GM23338 (cell line): ENCODE measurements around the gene ZNF555. TPM values are rescaled to one million over a fixed set of nuclear protein-coding genes. Genes with fewer than 3 reads are reported as not detected.
"Not testable (repeated sequence)": the region's sequence is repeated elsewhere in the genome, so short reads cannot be mapped to it uniquely, and the experiment has no call there.

Experiments used
- ATAC-seq: fragments of 200-7000 bp; cut with Tn5 transposase; 3 replicates; pipeline ENCODE4 v1.9.1; 2020
- DNase-seq: peaks from one replicate; pipeline ENCODE4 v3.0.0-alpha.2; 2015; ENCODE audit warnings: low spot score
- H2AFZ ChIP-seq: fragments of 200-600 bp; sonication (generic); 2 replicates; pipeline ENCODE4 v1.8.0; 2016; ENCODE audit warnings: antibody characterized with exemption, mild to moderate bottlenecking, moderate library complexity
- H3F3A ChIP-seq: fragments of 200-600 bp; sonication (generic); replicated peaks from 2 replicates; pipeline ENCODE4 v1.8.0; 2017; ENCODE audit warnings: antibody characterized with exemption, mixed run types, low read depth
- H3K27ac ChIP-seq: fragments of 200-600 bp; sonication (generic); 2 replicates; pipeline ENCODE4 v1.6.1; 2016; ENCODE audit warnings: low read depth
- H3K27me3 ChIP-seq: fragments of 200-600 bp; sonication (generic); 2 replicates; pipeline ENCODE4 v1.8.0; 2016; ENCODE audit warnings: mild to moderate bottlenecking, mixed run types, moderate library complexity; ENCODE audit not compliant: insufficient read depth
- H3K36me3 ChIP-seq: fragments of 200-600 bp; sonication (generic); 2 replicates; pipeline ENCODE4 v1.8.0; 2016; ENCODE audit warnings: mild to moderate bottlenecking; ENCODE audit not compliant: insufficient read depth
- H3K4me1 ChIP-seq: fragments of 200-600 bp; sonication (generic); 2 replicates; pipeline ENCODE4 v1.8.0; 2016; ENCODE audit warnings: mild to moderate bottlenecking, moderate library complexity; ENCODE audit not compliant: insufficient read depth
- H3K4me2 ChIP-seq: fragments of 200-600 bp; sonication (generic); 2 replicates; pipeline ENCODE4 v1.7.1; 2017; ENCODE audit warnings: mixed run types
- H3K4me3 ChIP-seq: fragments of 200-600 bp; sonication (generic); 2 replicates; pipeline ENCODE4 v1.6.1; 2016; ENCODE audit warnings: mixed run types
- H3K79me2 ChIP-seq: fragments of 200-600 bp; sonication (generic); replicated peaks from 2 replicates; pipeline ENCODE4 v1.8.0; 2017; ENCODE audit warnings: mild to moderate bottlenecking; ENCODE audit not compliant: insufficient read depth
- H3K9me2 ChIP-seq: fragments of 200-600 bp; sonication (generic); 2 replicates; pipeline ENCODE4 v1.8.0; 2017; ENCODE audit not compliant: insufficient read depth
- H4K20me1 ChIP-seq: fragments of 200-600 bp; sonication (generic); replicated peaks from 2 replicates; pipeline ENCODE4 v1.8.0; 2017; ENCODE audit warnings: mild to moderate bottlenecking; ENCODE audit not compliant: insufficient read depth
- H3K27ac Mint-ChIP-seq: 2 replicates; pipeline ENCODE4 v1.8.0; 2020; ENCODE audit warnings: inconsistent platforms, mild to moderate bottlenecking, moderate library complexity, mixed read lengths
- H3K27me3 Mint-ChIP-seq: 3 replicates; pipeline ENCODE4 v1.8.0; 2022; ENCODE audit warnings: low read depth, mild to moderate bottlenecking, moderate library complexity, mixed read lengths, inconsistent platforms; ENCODE audit not compliant: insufficient read depth, poor library complexity
- H3K36me3 Mint-ChIP-seq: 3 replicates; pipeline ENCODE4 v1.8.0; 2021; ENCODE audit warnings: low read depth, mild to moderate bottlenecking, inconsistent platforms, moderate library complexity, mixed read lengths
- H3K4me1 Mint-ChIP-seq: 3 replicates; pipeline ENCODE4 v1.8.0; 2020; ENCODE audit warnings: mild to moderate bottlenecking, inconsistent platforms, mixed read lengths
- H3K4me3 Mint-ChIP-seq: 3 replicates; pipeline ENCODE4 v1.8.0; 2021; ENCODE audit warnings: moderate library complexity, mild to moderate bottlenecking, inconsistent platforms, mixed read lengths
- H3K9me3 Mint-ChIP-seq: 3 replicates; pipeline ENCODE4 v1.8.0; 2020; ENCODE audit warnings: moderate library complexity, mild to moderate bottlenecking, inconsistent platforms, mixed read lengths
- CREB1 ChIP-seq: fragments of 250-450 bp; sonication (Bioruptor Pico); IDR thresholded peaks from 2 replicates; pipeline ENCODE4 v1.5.0; 2020; ENCODE audit warnings: low read depth, mild to moderate bottlenecking, moderate library complexity
- CTCF ChIP-seq, 2 experiments: fragments of 200-600 bp in 1 of 2; sonication (generic) in 1 of 2; conservative IDR thresholded peaks; 2 replicates each; pipeline versions ENCODE4 v1.5.1 to v1.6.1; 2016 to 2017; ENCODE audit warnings: antibody characterized with exemption in 2 of 2, low read depth in 2 of 2, mild to moderate bottlenecking in 2 of 2, moderate library complexity in 1 of 2
- ETS1 ChIP-seq: IDR thresholded peaks from 2 replicates; pipeline ENCODE4 v1.6.1; 2016; ENCODE audit warnings: antibody characterized with exemption
- EZH2 ChIP-seq: fragments of 200-600 bp; sonication (generic); IDR thresholded peaks from one replicate; pipeline ENCODE4 v1.8.0; 2017; ENCODE audit warnings: antibody characterized with exemption, mild to moderate bottlenecking, low read depth; ENCODE audit not compliant: unreplicated experiment
- EZH2phosphoT487 ChIP-seq: fragments of 200-600 bp; sonication (generic); IDR thresholded peaks from one replicate; pipeline ENCODE4 v1.8.1; 2018; ENCODE audit warnings: antibody characterized with exemption; ENCODE audit not compliant: unreplicated experiment
- POLR2AphosphoS5 ChIP-seq: IDR thresholded peaks from 2 replicates; pipeline ENCODE4 v1.6.1; 2016; ENCODE audit warnings: antibody characterized with exemption, low read depth
- REST ChIP-seq: IDR thresholded peaks from one replicate; pipeline ENCODE4 v1.6.1; 2018; ENCODE audit warnings: antibody characterized with exemption; ENCODE audit not compliant: unreplicated experiment
- STAT1 ChIP-seq: IDR thresholded peaks from one replicate; pipeline ENCODE4 v1.6.1; 2016; ENCODE audit warnings: antibody characterized with exemption; ENCODE audit not compliant: unreplicated experiment
- ZNF114 ChIP-seq: fragments of 250-450 bp; sonication (Bioruptor Pico); IDR thresholded peaks from 2 replicates; pipeline ENCODE4 v1.5.0; 2020; ENCODE audit warnings: mild to moderate bottlenecking, moderate library complexity
- ZNF462 ChIP-seq: fragments of 250-450 bp; sonication (Bioruptor Pico); IDR thresholded peaks from 2 replicates; pipeline ENCODE4 v1.5.0; 2020; ENCODE audit warnings: mild to moderate bottlenecking, moderate library complexity
- polyA plus RNA-seq: library from polyadenylated mRNA; unstranded; fragments of >200 nt; fragmentation: Nextera tagmentation; extraction: Ambion mirVana; gene quantifications from 2 replicates; pipeline ENCODE4 v1.2.1, GENCODE V29; 2016
- total RNA-seq: library from RNA; depleted of rRNA; stranded (reverse); fragments of >200 nt; shearing (Covaris generic); gene quantifications from 2 replicates; pipeline ENCODE4 v1.2.3, GENCODE V29; 2014

ZNF555 gene
- total and polyA plus RNA-seq, 2 experiments from 2014 or later, result 3.5 to 7.5 TPM

- H4K20me1 ChIP-seq, H3K27me3 ChIP-seq, H3K4me3 ChIP-seq, H2AFZ ChIP-seq, H3K4me2 ChIP-seq, H3K27me3 Mint-ChIP-seq, H3K27ac Mint-ChIP-seq, H3K4me1 Mint-ChIP-seq, H3F3A ChIP-seq, H3K4me1 ChIP-seq, H3K4me3 Mint-ChIP-seq, H3K79me2 ChIP-seq, H3K36me3 ChIP-seq, ATAC-seq, H3K36me3 Mint-ChIP-seq, H3K27ac ChIP-seq, DNase-seq, H3K9me2 ChIP-seq: not testable (repeated sequence)
- peaks cover 67% of the 10 kb centered on the region for H3K9me3 Mint-ChIP-seq
Observed at GRCh38 chr19:2890531-2890930, 49.3 kb downstream of the ZNF555 start.

- DNase-seq (no peak), ATAC-seq (no peak)
- Mint-ChIP-seq H3K27me3 (no peaks in the 10 kb centered on the region), H3K27ac (no peak overlapping the region), H3K9me3 (peaks cover 80% of the 10 kb centered on the region), H3K4me1 (no peaks in the 10 kb centered on the region), H3K4me3 (no peak overlapping the region), H3K36me3 (peaks cover 22% of the 10 kb centered on the region)
- Histone ChIP-seq H3K27ac (no peak overlapping the region), H3K4me3 (no peak overlapping the region), H3K4me1 (no peaks in the 10 kb centered on the region), H2AFZ (no peak overlapping the region), H3K4me2 (no peak overlapping the region), H3K9me2 (no peaks in the 10 kb centered on the region), H3F3A (no peaks in the 10 kb centered on the region), H4K20me1 (no peaks in the 10 kb centered on the region), H3K27me3 (no peaks in the 10 kb centered on the region), H3K36me3 (no peaks in the 10 kb centered on the region), H3K79me2 (peaks cover 5% of the 10 kb centered on the region)
- no peak for TF ChIP-seq EZH2
- no peak for TF ChIP-seq ZNF114
- no peak for TF ChIP-seq CTCF (conservative IDR thresholded peaks at IDR 0.05; ENCODE audit: low read depth in 2 of 2)
- TF ChIP-seq ETS1, result no peak
- TF ChIP-seq REST, result no peak
- no peak for TF ChIP-seq CREB1 (CRISPR knock-in tag)
- no peak for TF ChIP-seq STAT1
- no peak for TF ChIP-seq POLR2AphosphoS5
- TF ChIP-seq EZH2phosphoT487, result no peak
- TF ChIP-seq ZNF462, result no peak
Observed at GRCh38 chr19:2896694-2897093, 55.4 kb downstream of the ZNF555 start.
